Measurements from ENCODE around the gene IPO13.

Gene IPO13, protein sequence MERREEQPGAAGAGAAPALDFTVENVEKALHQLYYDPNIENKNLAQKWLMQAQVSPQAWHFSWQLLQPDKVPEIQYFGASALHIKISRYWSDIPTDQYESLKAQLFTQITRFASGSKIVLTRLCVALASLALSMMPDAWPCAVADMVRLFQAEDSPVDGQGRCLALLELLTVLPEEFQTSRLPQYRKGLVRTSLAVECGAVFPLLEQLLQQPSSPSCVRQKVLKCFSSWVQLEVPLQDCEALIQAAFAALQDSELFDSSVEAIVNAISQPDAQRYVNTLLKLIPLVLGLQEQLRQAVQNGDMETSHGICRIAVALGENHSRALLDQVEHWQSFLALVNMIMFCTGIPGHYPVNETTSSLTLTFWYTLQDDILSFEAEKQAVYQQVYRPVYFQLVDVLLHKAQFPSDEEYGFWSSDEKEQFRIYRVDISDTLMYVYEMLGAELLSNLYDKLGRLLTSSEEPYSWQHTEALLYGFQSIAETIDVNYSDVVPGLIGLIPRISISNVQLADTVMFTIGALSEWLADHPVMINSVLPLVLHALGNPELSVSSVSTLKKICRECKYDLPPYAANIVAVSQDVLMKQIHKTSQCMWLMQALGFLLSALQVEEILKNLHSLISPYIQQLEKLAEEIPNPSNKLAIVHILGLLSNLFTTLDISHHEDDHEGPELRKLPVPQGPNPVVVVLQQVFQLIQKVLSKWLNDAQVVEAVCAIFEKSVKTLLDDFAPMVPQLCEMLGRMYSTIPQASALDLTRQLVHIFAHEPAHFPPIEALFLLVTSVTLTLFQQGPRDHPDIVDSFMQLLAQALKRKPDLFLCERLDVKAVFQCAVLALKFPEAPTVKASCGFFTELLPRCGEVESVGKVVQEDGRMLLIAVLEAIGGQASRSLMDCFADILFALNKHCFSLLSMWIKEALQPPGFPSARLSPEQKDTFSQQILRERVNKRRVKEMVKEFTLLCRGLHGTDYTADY
- total RNA-seq = 17.5 to 24.2 reads per million in 2 donors

GRCh38 chr1:43946236-43947060, at the start of gene IPO13:
Gene IPO13 (plus strand): TSS chr1:43946950. CDS start chr1:43947601, 651 bp downstream.
- peak; percentile 81 to 98 (median 93) for DNase-seq

GRCh38 chr1:43898981-43899380, 47.8 kb upstream of the IPO13 start:
- DNase-seq = no peak

- DNase-seq = no peak
These were observed 46.4 kb upstream of the IPO13 start for GRCh38 chr1:43900386-43900785.

GRCh38 chr1:43901196-43901961, 45.4 kb upstream of the IPO13 start:
- DNase-seq = no peak

- DNase-seq = peak in 1 of 5 experiments; percentile 18
These were observed 44.5 kb upstream of the IPO13 start for GRCh38 chr1:43902058-43902831.

DNA sequence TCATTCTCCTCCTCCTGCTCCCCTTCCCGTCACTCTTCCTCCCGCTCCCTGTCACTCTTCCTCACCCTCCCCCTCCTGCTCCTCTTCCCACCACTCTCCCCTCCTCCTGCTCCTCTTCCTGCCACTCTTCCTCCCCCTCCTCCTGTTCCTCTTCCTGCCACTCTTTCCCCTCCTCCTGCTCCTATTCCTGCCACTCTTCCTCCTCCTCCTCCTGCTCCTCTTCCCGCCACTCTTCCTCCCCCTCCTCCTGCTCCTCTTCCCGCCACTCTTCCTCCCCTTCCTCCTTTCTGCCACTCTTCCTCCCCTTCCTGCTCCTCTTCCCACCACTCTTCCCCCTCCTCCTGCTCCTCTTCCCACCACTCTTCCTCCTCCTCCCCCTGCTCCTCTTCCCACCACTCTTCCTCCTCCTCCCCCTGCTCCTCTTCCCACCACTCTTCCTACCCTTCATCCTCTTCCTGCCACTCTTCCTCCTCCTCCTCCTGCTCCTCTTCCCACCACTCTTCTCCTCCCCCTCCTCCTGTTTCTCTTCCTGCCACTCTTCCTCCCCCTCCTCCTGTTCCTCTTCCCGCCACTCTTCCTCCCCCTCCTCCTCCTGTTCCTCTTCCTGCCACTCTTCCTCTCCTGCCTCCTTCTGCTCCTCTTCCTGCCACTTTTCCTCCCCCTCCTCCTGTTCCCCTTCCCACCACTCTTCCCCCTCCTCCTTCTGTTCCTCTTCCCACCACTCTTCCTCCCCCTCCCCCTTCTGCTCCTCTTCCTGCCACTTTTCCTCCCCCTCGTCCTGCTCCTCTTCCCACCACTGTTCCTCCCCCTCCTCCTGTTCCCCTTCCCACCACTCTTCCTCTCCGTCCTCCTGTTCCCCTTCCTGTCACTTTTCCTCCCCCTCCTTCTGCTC, 41.8 kb upstream of the IPO13 start:
- no peak for DNase-seq

DNA sequence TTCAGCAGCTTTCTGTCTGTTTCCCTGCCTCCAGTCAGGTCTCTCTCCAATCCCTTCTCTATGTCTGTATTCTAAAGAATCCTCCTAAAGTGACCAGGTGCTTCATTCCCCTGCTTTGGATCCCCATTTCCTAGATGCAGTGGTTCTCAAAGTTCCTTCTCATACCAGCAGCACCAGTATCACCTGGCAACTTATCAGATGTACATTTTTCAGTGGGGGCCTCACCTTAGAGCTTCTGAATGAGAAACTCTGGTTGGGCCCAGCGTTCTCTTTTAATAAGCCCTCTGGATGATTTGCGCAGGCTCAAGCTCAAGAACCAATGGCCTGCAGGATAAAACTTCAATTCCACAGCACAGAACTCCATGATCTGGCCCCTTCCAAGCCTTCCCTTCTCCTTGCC, 38.5 kb upstream of the IPO13 start:
- DNase-seq = no peak

DNA sequence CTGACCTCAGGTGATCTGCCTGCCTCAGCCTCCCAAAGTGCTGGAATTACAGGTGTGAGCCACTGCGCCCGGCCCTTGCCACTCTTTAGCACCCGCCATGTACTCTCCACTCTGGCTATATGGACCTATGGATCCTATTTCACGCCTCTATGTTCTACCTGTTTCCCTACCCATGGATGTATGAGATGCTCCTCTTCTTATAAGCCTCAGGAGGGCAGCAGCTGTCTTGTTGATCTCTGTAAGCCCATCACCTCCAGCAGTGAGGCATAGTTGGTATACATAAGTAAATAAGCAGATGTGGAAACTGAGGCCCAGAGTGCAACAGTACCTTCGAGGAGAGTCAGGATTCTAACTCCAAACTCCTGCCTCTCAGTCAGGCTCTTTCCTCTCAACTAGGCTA, 37.9 kb upstream of the IPO13 start:
- no peak for DNase-seq

GRCh38 chr1:43910343-43910742, 36.4 kb upstream of the IPO13 start:
- DNase-seq = no peak

- DNase-seq = no peak
These were observed 34.1 kb upstream of the IPO13 start for GRCh38 chr1:43912607-43913006.

DNA sequence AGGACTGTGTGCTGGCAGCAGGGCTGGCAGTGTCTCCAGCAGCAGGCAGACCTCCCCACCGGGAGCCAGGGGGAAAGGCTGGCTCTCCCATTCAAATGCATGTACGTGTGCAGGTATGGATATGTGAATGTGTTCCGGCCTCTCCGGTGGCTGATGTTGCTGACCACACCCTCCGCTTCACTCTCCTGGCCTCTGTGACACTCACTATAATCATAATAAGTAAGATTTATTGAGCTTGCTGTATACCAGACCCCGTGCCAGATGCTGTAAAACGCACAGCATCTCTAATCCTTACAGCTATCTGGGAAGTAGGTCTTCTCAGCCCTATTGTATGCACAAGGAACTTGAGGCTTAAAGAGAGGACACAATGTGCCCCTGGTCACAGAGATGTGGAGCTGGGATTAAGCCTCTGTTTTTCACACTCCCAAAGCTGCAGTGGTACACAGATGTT, 33.7 kb upstream of the IPO13 start:
- DNase-seq = no peak

DNA sequence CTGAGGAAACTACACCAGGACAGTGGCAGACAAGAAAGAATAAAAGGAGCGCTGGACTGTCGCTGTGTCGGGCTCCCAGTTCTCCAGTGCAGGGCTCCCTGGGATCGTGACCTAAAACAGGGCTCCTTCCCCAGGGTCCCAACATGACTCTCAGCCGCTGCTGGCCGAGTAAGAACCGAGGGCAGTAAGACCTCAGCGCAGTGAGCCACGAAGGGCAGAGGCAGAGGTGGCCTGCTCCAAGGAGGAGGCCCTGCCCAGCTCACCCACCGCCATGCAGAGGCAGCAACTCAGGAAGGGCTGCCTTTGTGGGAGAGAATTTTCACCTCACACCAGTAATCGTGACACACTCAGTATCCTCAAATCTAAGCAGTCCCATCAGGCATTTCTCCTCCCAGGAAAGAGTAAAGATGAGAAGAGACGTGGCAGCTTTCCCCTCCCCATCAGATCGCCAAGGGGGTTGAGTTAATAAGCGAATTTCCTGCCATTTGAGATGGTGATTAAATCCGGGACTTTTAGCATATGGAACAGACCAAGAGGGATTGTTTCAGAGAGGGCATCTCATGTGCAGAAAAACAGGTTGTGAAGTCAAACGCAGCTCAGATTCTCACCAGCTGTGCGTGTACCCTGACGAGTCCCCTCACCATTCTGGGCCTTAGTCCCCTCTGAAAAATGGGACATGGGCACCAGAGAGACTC, 32.9 kb upstream of the IPO13 start:
- no peak for DNase-seq

DNA sequence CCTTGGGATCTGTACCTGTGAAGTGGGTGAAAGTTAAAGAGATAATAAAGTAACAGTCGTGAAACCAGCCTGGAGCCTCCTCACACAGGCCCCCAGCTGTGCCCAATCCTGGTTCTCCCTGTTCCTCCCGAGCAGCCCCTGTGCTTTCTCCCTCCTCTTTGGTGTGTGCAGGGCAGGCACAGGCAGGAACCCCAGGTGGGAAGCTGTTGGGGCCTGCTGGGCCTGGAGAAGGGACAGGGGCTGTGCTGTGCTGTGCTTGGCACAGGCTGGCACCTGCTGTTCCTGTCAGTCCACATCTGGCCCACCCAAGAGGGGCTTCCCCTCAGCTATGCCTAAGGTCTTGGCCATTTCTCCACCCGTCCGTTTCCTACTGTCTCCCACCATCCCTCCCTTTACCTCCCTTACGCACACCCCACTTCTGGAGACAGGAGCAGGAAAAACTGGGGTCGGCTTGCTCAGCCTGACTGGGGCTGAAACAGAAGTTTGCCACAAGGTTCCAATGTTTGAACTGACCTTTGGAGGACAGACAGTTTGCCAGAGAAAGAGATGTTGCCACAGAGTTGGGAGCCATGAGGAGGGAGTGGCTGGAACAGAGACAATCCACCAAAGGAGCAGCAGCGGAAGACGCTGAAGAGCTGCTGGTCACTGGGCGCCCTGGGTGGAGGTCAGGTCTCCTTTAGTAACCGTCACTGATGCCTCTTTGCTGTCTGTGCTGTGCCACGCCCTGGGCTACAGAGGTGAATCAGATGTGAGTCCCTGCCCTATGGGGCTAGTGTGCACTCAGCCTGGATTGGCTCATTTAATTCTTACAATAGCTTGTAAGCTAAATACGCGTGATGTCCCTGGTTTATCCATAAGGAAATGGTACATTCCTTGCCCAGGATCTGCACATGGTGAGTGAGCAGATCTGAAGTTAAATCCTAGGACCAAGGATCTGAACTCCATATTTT, 31.9 kb upstream of the IPO13 start:
- DNase-seq = no peak

DNA sequence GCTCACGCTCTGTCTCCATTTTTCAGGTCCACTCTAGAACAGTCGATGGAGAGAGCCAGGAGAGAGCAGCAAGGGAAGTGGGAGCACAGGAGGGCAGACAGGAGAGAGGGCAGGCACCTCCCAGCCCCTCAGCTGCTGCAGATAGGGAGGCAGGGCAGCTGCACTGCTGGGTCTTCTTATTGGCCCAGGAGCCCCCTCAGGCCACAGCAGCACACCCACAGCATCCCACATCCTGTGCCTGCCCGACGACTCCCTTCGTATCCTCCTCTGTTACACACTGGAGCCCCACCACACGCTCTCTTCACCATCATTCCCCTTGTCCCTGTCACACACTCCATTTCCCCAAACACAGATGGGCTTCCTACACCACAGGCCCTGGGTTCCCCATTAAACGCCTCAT, 26.8 kb upstream of the IPO13 start:
- no peak for DNase-seq

- no peak for DNase-seq
These were observed 25.7 kb upstream of the IPO13 start for GRCh38 chr1:43921022-43921421.

DNA sequence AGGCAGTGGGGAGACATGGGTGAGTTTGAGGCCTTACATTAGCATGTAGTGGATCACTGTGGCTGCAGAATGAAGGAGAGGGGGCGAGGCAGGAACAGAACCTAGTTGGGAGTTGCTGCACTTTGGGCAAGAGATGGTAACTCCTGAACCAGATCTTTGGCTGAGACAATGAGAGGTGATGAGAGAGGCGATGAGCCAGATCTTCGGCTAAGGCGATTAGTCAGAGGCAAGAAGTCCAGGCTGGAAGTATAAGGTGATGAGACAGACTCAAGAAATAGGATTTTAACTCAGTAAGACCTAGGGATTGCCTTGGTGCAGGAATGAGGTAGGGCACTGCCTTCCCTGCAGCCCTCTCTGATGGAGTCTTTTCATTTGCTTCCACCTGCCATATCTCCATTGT, 22.2 kb upstream of the IPO13 start:
- no peak for DNase-seq

GRCh38 chr1:43925846-43926245, 20.9 kb upstream of the IPO13 start:
- no peak for DNase-seq

All from T-helper 2 cell (primary cell).